Measurements from ENCODE around the gene KDM7A. TPM values are rescaled to one million over a fixed set of nuclear protein-coding genes. Genes with fewer than 3 reads are reported as not detected.
A peak's percentile ranks its signal among the peaks of the same experiment; 100 is the strongest.

The KDM7A gene
- total RNA-seq, 1 experiment from 2014 or later: 1.2 TPM

DNA sequence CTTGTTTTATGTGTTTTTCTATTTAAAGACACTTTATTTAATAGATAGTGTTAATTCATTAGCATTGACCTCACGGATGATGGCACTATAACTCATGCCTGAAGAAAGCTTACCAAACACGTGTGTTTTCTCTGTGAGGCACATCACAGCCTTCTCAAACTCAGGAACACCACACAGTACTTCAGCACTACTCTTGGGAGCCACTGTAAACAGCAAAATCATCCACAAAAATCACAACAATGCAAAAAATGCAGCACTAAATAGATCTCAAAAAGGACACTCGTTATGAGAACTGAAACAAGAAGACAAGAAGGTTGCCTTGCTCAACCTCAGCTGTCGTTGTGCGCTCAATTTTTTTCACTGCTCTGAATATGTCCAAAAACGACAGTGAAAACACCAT is 102.0 kb downstream of the KDM7A start:
- Histone ChIP-seq H3K27ac (no peak overlapping the region), H3K36me3 (no peaks in the 10 kb centered on the region), H3K4me1 (replicated peaks) (no peaks in the 10 kb centered on the region), H3K27me3 (replicated peaks) (no peaks in the 10 kb centered on the region), H3K9me3 (replicated peaks) (no peaks in the 10 kb centered on the region), H3K4me3 (no peak overlapping the region)
- DNase-seq (ENCODE audit: low read depth in 1 of 2, low spot score in 2 of 2): peak in 1 of 2 experiments; percentile 8

DNA sequence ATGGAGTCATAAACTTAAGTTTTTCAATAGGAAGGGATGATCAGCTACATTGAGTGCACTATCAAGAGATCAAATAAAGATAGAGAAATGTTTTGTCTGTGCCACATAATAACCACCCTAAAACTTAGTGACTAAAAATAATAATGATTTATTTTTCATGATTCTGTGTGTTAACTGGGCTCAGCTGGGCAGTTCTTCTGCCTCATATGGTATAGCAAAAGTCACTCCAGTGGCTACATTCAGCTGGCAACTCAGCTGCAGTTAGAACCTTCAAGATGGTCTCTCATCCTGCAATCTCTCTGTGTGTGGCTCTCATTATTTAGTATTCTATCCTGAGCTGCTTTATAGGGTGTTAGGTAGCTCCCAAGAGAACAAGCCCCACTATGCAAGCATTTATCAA is 106.2 kb downstream of the KDM7A start:
- no peak overlapping the region for H3K27ac ChIP-seq
- H3K9me3 ChIP-seq (replicated peaks): peaks cover 8% of the 10 kb centered on the region
- no peaks in the 10 kb centered on the region for H3K36me3 ChIP-seq
- no peaks in the 10 kb centered on the region for H3K4me1 ChIP-seq (replicated peaks)
- no peaks in the 10 kb centered on the region for H3K27me3 ChIP-seq (replicated peaks)
- no peak overlapping the region for H3K4me3 ChIP-seq
- DNase-seq (ENCODE audit: low read depth in 1 of 2, low spot score in 2 of 2): no peak

DNA sequence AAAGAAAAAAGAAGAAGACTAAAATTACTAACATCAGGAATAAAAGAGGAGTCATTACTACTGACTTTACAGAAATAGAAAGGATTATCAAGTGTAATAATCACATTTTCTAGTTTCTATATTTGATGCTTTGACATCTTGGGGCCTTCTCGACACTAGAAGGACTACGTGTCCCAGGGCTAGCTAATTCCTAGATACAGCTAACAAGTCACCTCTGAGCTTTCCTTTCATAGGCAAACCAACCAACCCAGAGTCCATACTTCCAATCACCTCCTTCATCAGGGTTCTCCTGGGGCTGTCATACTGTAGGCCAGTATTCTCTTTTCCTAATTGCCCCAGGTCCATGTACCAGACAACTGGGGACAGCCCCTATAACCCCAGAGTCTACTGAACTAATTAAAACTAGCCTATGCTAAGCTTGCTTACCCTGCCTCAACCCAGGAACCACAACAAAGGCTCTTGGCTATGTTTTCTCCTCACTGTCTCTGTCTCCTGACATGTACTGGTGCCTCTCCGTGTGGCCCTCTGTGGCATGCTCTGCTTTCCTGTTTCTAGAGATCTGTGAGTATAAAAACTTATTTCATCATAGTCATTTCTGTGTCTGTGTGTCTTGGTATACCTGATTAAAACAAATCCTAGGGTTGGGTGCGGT is 107.4 kb downstream of the KDM7A start:
- no peaks in the 10 kb centered on the region for H3K4me1 ChIP-seq (replicated peaks)
- H3K27me3 ChIP-seq (replicated peaks): no peaks in the 10 kb centered on the region
- H3K36me3 ChIP-seq: no peaks in the 10 kb centered on the region
- H3K9me3 ChIP-seq (replicated peaks): peaks cover 8% of the 10 kb centered on the region
- no peak overlapping the region for H3K4me3 ChIP-seq
- no peak overlapping the region for H3K27ac ChIP-seq
- no peak for DNase-seq (ENCODE audit: low read depth in 1 of 2, low spot score in 2 of 2)

DNA sequence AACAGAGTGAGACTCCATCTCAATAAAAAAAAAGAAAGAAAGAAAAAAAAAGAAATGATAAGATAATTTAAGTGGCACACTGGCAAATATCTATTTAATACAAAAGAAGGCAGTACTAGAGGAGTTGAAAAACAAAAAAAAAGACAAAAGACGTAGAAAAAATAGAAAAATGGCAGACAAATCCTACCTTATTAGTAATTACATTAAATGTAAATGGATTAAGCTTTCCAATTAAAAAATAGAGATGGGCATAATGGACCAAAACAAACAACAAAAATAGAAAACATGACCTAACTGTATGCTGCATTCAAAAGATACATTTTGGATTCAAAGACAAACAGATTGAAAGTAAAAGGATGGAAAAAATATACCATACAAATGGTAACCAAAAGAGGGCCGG is 108.8 kb downstream of the KDM7A start:
- Histone ChIP-seq H3K27ac (no peak overlapping the region), H3K4me3 (no peak overlapping the region), H3K36me3 (peaks cover under 1% of the 10 kb centered on the region), H3K4me1 (replicated peaks) (no peaks in the 10 kb centered on the region), H3K27me3 (replicated peaks) (no peaks in the 10 kb centered on the region), H3K9me3 (replicated peaks) (peaks cover 8% of the 10 kb centered on the region)
- no peak for DNase-seq (ENCODE audit: low read depth in 1 of 2, low spot score in 2 of 2)

DNA sequence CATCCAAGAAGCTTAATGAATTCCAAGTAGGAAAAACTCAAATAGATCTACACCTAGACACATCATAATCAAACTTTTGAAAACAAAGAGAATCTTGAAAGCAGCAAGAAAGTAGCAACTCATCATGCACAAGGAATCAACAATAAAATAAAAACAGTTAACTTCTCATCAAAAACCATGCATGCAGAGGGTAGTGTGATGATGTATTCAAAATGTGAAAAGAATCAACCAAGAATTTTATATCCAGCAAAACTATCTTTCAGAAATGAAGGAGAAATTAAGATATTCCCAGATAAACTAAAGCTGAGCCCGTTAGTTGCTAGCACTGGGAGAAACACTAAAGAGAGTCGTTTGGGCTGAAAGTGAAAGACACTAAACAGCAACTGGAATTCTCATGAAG is 109.7 kb downstream of the KDM7A start:
- Histone ChIP-seq H3K27ac (no peak overlapping the region), H3K4me3 (no peak overlapping the region), H3K36me3 (peaks cover 8% of the 10 kb centered on the region), H3K4me1 (replicated peaks) (no peaks in the 10 kb centered on the region), H3K27me3 (replicated peaks) (no peaks in the 10 kb centered on the region), H3K9me3 (replicated peaks) (peaks cover 8% of the 10 kb centered on the region)
- no peak for DNase-seq (ENCODE audit: low read depth in 1 of 2, low spot score in 2 of 2)

DNA sequence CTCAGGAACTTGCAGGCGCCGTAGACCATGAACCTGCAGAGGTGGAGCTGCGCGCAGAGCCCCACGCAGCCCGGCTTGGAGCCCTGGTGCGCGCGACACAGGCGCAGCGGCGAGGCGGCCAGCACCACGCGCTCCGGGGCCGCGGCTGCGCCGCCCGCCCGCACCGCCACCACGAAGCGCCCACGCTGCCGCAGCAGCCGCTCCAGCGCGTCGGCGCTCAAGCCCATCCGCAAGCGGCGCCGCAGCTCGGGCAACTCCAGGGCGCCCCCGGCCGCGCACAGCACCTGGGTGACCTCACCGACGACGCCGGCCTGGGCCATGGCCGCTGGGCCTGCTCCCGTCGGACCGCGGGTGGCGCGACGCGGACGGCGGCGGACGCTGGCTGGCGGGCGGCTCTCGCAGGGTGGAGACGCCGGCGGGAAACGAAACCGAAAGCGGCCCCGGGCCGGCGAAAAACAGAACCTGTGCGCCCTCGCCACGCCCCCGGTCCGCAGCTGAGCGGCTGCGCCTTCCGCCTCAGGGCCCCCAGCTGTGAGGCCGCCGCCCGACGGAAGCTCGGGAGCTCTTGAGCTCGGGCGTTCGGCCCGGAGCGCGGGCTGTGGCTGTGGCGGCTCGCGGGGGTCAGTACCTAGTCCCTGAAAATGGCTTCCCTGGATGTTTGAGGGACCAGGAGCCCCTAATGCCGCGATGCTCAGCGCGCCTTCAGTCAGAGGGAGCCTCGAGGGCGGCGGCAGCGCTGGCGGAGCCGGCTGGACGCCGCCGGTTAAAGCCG is 114.1 kb downstream of the KDM7A start, which contains the start of gene PARP12:
Gene PARP12 (minus strand): TSS at position 424 of the 772 bp plus-strand sequence. CDS start 104 bp downstream, at position 320.
- DNase-seq (ENCODE audit: low read depth in 1 of 2, low spot score in 2 of 2): peak; percentile 87 to 89
- no peaks in the 10 kb centered on the region for H3K27me3 ChIP-seq (replicated peaks)
- peaks cover 8% of the 10 kb centered on the region for H3K9me3 ChIP-seq (replicated peaks)
- H3K4me1 ChIP-seq (replicated peaks): peaks cover 25% of the 10 kb centered on the region
- H3K4me3 ChIP-seq: peak within 1 kb of the TSS; percentile 93
- H3K27ac ChIP-seq: peak within 1 kb of the TSS; percentile 64
- H3K36me3 ChIP-seq: peaks cover 8% of the 10 kb centered on the region

DNA sequence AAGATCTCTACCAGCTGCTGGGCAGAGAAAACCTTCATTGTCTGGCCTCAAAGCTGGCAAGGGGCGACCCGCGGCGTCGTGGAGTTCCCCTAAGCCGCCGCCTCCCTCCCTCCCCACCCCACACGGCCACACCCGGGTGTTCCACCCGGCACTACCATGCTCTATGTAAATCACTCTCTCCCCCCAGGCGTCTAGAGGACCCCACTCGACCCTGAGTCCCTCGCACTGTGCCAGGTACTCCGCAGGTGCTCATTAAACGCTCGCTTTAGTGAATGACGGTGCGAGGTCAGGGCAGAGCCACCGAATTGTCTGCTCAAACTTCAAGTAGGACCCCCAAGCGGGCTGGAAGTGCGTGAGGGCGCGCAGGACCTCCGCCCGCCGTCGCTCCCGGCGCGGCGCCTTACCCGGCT is 114.7 kb downstream of the KDM7A start:
- Histone ChIP-seq H3K36me3 (peaks cover 11% of the 10 kb centered on the region), H3K27ac (peak overlapping the region; percentile 64), H3K4me1 (replicated peaks) (peaks cover 25% of the 10 kb centered on the region), H3K4me3 (peak overlapping the region; percentile 93), H3K9me3 (replicated peaks) (peaks cover 5% of the 10 kb centered on the region), H3K27me3 (replicated peaks) (no peaks in the 10 kb centered on the region)
- peak; percentile 32 to 43 for DNase-seq (ENCODE audit: low read depth in 1 of 2, low spot score in 2 of 2)

DNA sequence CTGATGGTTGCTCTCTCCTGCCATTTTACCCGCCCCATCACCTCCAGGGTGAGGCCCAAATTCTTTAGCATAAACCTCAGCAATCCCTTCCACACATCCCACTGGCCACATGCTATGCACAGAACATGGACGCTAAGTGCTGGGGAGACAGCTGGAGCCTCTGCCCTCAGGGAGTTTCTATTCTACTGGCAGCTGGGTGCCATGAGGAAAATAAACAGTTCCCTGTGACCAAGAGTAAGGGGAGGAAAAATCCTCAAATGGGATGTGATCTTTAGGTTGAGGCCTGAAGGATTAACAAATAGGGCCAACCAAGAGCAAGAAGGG is 115.2 kb downstream of the KDM7A start:
- Histone ChIP-seq H3K27ac (no peak overlapping the region), H3K4me1 (replicated peaks) (peaks cover 25% of the 10 kb centered on the region), H3K9me3 (replicated peaks) (0 out of 2 replicates have a peak, but pooled peaks cover 2% of the 10 kb centered on the region), H3K4me3 (peak overlapping the region; percentile 93), H3K27me3 (replicated peaks) (no peaks in the 10 kb centered on the region), H3K36me3 (peaks cover 11% of the 10 kb centered on the region)
- peak; percentile 7 to 37 for DNase-seq (ENCODE audit: low read depth in 1 of 2, low spot score in 2 of 2)

DNA sequence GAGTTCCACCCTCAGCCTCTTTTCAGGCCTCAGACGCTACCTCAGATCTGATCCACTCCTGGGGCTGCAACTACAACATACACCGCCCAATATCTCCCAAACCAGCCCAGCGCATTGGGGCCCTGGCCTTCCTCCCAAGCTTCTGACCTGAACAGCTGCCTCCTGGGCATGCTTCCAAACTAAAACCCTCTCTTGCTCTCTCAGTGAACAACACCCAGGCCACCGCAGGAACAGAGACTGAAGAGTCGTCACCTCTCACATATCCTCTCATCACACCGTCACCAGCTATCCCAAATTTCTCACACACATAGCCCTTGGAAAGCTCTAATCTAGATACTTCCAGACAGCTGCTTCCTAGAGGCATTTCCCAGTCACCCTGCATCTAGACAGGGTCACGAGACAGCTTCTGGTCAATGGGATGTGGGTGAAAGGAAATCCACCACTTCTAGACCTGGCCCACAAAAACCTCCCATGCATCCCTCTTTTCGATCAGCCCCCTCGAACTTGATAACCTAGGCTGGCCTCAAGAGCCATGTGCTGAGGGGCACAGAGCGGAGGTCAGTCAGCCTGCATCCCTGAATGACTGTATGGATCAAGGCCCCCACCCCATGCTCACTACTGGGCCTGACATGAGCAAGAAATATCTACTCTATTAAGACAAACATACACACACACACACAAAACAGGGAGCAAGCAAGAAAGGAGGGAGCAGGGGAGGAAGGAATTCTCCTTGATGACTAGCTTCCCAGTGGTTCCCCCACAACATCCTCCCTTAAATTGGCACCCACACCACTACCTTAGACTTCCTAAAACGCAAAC is 115.8 kb downstream of the KDM7A start:
- DNase-seq (ENCODE audit: low read depth in 1 of 2, low spot score in 2 of 2): peak in 1 of 2 experiments; percentile 38
- Histone ChIP-seq H3K27me3 (replicated peaks) (no peaks in the 10 kb centered on the region), H3K9me3 (replicated peaks) (0 out of 2 replicates have a peak, but pooled peaks cover 2% of the 10 kb centered on the region), H3K36me3 (peaks cover 11% of the 10 kb centered on the region), H3K4me1 (replicated peaks) (peaks cover 25% of the 10 kb centered on the region), H3K4me3 (no peak overlapping the region), H3K27ac (no peak overlapping the region)

DNA sequence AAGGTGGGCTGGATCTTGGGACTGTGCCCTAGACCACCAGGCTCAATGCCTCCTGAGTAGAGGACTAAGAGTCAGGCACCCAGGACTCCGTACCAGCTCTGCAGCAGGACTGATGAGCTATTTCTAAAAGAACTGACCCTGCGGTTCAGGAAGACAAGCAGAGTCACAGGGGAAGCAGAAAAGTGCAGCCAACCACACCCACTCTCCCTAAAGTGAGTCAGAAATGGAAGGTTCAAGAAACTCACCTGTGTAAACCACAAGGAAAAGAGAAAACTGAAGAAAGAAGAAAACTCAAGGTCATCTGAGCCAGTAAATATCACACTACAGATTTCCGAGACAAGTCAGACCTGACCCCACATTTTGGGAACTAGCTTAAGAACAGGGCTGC is 116.5 kb downstream of the KDM7A start:
- Histone ChIP-seq H3K4me1 (replicated peaks) (peaks cover 25% of the 10 kb centered on the region), H3K27ac (no peak overlapping the region), H3K4me3 (no peak overlapping the region), H3K27me3 (replicated peaks) (no peaks in the 10 kb centered on the region), H3K9me3 (replicated peaks) (no peaks in the 10 kb centered on the region), H3K36me3 (peaks cover 11% of the 10 kb centered on the region)
- DNase-seq (ENCODE audit: low read depth in 1 of 2, low spot score in 2 of 2): peak in 1 of 2 experiments; percentile 28

DNA sequence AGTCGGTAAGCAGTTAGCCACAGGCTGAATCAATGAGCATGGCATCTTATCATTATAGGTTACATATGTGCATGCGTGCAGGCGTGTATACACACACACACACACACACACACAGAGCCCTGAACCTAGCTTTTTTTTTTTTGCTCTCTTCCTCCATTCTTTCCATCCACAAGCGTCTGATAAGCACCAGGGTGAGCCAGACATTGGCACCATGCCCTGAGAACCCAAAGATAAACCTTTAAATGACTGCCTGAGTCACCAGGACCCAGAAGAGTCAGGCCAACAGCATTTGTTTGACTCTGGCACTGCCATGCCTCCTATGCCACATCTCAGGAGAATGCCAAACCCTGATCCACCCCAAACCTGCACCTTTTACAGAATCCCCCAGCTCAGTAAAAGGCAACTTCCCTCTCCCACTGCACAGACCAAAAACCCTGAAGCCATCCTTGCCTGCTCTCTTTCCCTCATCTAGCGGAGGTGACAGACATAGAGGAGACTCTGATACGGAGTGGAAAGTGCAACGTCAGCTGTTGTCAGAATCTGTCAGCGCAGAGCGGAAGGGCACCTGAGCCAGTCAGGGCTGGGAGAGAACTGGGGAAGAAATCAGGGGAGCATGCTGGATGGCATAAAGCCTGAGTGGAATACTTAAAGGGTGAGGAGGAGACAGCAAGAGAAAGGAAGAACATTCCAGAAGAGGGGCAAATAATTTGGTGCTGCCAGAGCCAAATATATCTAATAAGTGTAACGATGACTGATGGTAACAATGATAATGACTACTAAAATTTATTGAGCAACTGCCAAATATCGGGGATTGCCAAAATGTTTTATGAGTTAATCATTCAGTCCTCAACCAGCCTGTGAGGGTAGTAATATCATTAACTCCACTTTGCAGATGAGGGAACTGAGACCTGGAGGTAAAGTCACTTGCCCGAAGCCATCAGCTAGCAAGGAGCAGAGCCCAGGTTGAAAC is 117.2 kb downstream of the KDM7A start:
- Histone ChIP-seq H3K27ac (no peak overlapping the region), H3K4me1 (replicated peaks) (peaks cover 25% of the 10 kb centered on the region), H3K36me3 (peaks cover 11% of the 10 kb centered on the region), H3K27me3 (replicated peaks) (no peaks in the 10 kb centered on the region), H3K9me3 (replicated peaks) (no peaks in the 10 kb centered on the region), H3K4me3 (no peak overlapping the region)
- peak; percentile 77 to 88 for DNase-seq (ENCODE audit: low read depth in 1 of 2, low spot score in 2 of 2)

DNA sequence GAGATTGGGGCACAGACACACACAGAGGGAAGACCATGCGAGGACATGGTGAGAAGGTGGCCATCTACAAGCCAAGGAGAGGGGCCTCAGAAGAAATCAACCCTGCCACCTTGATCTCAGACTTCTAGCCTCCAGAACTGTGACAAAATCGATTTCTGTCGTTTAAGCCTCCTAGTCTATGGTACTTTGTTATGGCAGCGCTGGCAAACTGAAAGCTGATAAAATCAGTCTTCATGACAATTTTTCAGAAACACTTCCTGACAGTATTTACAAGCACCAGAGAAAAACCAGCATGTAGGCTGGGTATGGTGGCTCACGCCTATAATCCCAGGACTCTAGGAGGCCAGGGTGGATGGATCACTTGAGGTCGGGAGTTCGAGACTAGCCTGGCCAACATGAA is 118.3 kb downstream of the KDM7A start:
- no peak overlapping the region for H3K4me3 ChIP-seq
- DNase-seq (ENCODE audit: low read depth in 1 of 2, low spot score in 2 of 2): no peak
- peaks cover 25% of the 10 kb centered on the region for H3K4me1 ChIP-seq (replicated peaks)
- H3K9me3 ChIP-seq (replicated peaks): no peaks in the 10 kb centered on the region
- no peak overlapping the region for H3K27ac ChIP-seq
- peaks cover 11% of the 10 kb centered on the region for H3K36me3 ChIP-seq
- no peaks in the 10 kb centered on the region for H3K27me3 ChIP-seq (replicated peaks)

DNA sequence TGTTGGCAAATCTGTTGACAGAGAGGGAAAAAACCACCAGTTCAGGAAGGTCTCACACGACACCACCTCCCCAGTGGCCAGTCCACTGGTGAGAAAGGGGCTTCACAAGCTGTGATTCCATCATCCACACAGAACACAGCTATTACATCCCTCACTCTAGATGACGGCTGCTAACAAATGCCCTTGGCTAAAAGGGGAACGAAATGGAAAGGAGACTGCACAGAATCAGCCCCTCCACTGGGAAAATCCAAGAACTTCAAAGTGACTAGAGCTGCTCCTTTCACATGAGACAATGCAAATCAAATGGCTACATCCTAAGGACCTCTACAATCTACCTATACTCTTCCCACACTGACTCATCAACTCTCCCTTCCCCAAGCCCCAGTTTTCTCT is 119.6 kb downstream of the KDM7A start:
- no peak overlapping the region for H3K27ac ChIP-seq
- peak in 1 of 2 experiments; percentile 9 for DNase-seq (ENCODE audit: low read depth in 1 of 2, low spot score in 2 of 2)
- peaks cover 25% of the 10 kb centered on the region for H3K4me1 ChIP-seq (replicated peaks)
- no peaks in the 10 kb centered on the region for H3K9me3 ChIP-seq (replicated peaks)
- peaks cover 8% of the 10 kb centered on the region for H3K36me3 ChIP-seq
- no peak overlapping the region for H3K4me3 ChIP-seq
- H3K27me3 ChIP-seq (replicated peaks): no peaks in the 10 kb centered on the region
